ENCODE data around the gene RANGRF. TPM values are rescaled to one million over a fixed set of nuclear protein-coding genes. Genes with fewer than 3 reads are reported as not detected.

The RANGRF gene
- total and polyA plus RNA-seq, 12 donors, result 18.8 to 46.9 (median 25.4) TPM

- H3K4me3 ChIP-seq, result no peak overlapping the region
- no peaks in the 10 kb centered on the region for H3K27me3 ChIP-seq
- H3K9me3 ChIP-seq (replicated peaks in 1 of 3), result no peaks in the 10 kb centered on the region
- intact Hi-C loops (cut with DNase I), result no loop called here
- no peak for DNase-seq
- TF ChIP-seq POLR2A (IDR thresholded peaks at IDR 0.05) (no peak), CTCF (IDR thresholded peaks at IDR 0.05) (no peak)
- H3K4me1 ChIP-seq (replicated peaks in 1 of 2), result no peaks in the 10 kb centered on the region
- WGBS, 4 donors, result 93 to 98% (median 96%) methylated on average over 5 to 8 of the region's 8 CpGs
- H3K27ac ChIP-seq, result no peak overlapping the region
- H3K36me3 ChIP-seq (replicated peaks in 1 of 2), result peaks cover 0 to 46% of the 10 kb centered on the region in 2 donors
Observed at GRCh38 chr17:8257801-8258200, 30.7 kb upstream of the RANGRF start.

GRCh38 chr17:8264320-8264719, 24.1 kb upstream of the RANGRF start:
- H3K4me3 ChIP-seq, result no peak overlapping the region
- no peaks in the 10 kb centered on the region for H3K27me3 ChIP-seq
- TF ChIP-seq CTCF (IDR thresholded peaks at IDR 0.05), result no peak
- peaks cover 0 to 62% of the 10 kb centered on the region in 2 donors for H3K36me3 ChIP-seq (replicated peaks in 1 of 2)
- 91 to 98% (median 96%) methylated on average over 6 to 10 of the region's 10 CpGs for WGBS, 4 donors
- H3K4me1 ChIP-seq (replicated peaks in 1 of 2), result no peaks in the 10 kb centered on the region
- no peak for DNase-seq
- no peak overlapping the region for H3K27ac ChIP-seq
- H3K9me3 ChIP-seq (replicated peaks in 1 of 3), result no peaks in the 10 kb centered on the region
- intact Hi-C loops (cut with DNase I), result no loop called here

GRCh38 chr17:8264836-8265542, 23.5 kb upstream of the RANGRF start:
- intact Hi-C loops (cut with DNase I), result no loop called here
- Histone ChIP-seq H3K4me1 (replicated peaks in 1 of 2) (no peaks in the 10 kb centered on the region), H3K36me3 (replicated peaks in 1 of 2) (peaks cover 0 to 62% of the 10 kb centered on the region in 2 donors), H3K27me3 (no peaks in the 10 kb centered on the region), H3K4me3 (no peak overlapping the region), H3K9me3 (replicated peaks in 1 of 3) (no peaks in the 10 kb centered on the region), H3K27ac (no peak overlapping the region)
- DNase-seq, result no peak
- TF ChIP-seq CTCF (IDR thresholded peaks at IDR 0.05), result no peak
- TF ChIP-seq POLR2A (IDR thresholded peaks at IDR 0.05), result no peak
- WGBS, 4 donors, result 90 to 96% (median 95%) methylated on average over 9 to 18 of the region's 18 CpGs

GRCh38 chr17:8266648-8267479, 21.6 kb upstream of the RANGRF start:
- H3K4me1 ChIP-seq (replicated peaks in 1 of 2), result no peaks in the 10 kb centered on the region
- no peaks in the 10 kb centered on the region for H3K9me3 ChIP-seq (replicated peaks in 1 of 3)
- DNase-seq, result no peak
- intact Hi-C loops (cut with DNase I), result no loop called here
- no peak overlapping the region for H3K4me3 ChIP-seq
- H3K27ac ChIP-seq, result no peak overlapping the region
- H3K36me3 ChIP-seq (replicated peaks in 1 of 2), result peaks cover 0 to 57% of the 10 kb centered on the region in 2 donors
- no peak for TF ChIP-seq CTCF (IDR thresholded peaks at IDR 0.05)
- TF ChIP-seq POLR2A (IDR thresholded peaks at IDR 0.05), result no peak
- no peaks in the 10 kb centered on the region for H3K27me3 ChIP-seq
- WGBS, 4 donors, result 93 to 95% (median 94%) methylated on average over 18 to 29 of the region's 29 CpGs
